Osteocyte (in vitro differentiated cells): Measurements from ENCODE around the gene VEZF1. TPM values are rescaled to one million over a fixed set of nuclear protein-coding genes. Genes with fewer than 3 reads are reported as not detected.

ENCODE experiments used
- DNase-seq: peaks from one replicate; pipeline ENCODE4 v3.0.0; 2021; ENCODE audit warnings: mixed read lengths; ENCODE audit not compliant: unreplicated experiment; ENCODE audit errors: extremely low spot score
- H3K27ac Mint-ChIP-seq: one replicate; pipeline ENCODE4 v1.8.0; 2021; ENCODE audit warnings: mild to moderate bottlenecking, mixed read lengths; ENCODE audit not compliant: unreplicated experiment
- H3K27me3 Mint-ChIP-seq: one replicate; pipeline ENCODE4 v1.8.0; 2021; ENCODE audit warnings: mixed read lengths; ENCODE audit not compliant: unreplicated experiment
- H3K36me3 Mint-ChIP-seq: one replicate; pipeline ENCODE4 v1.8.0; 2021; ENCODE audit warnings: mixed read lengths; ENCODE audit not compliant: unreplicated experiment
- H3K4me1 Mint-ChIP-seq: one replicate; pipeline ENCODE4 v1.8.0; 2021; ENCODE audit warnings: mixed read lengths; ENCODE audit not compliant: unreplicated experiment
- H3K4me3 Mint-ChIP-seq: one replicate; pipeline ENCODE4 v1.8.0; 2021; ENCODE audit warnings: mild to moderate bottlenecking, moderate library complexity, mixed read lengths; ENCODE audit not compliant: unreplicated experiment
- H3K9me3 Mint-ChIP-seq: one replicate; pipeline ENCODE4 v1.8.0; 2021; ENCODE audit warnings: mixed read lengths; ENCODE audit not compliant: unreplicated experiment
- CTCF ChIP-seq: fragments of 200-600 bp; sonication (generic); IDR thresholded peaks from 2 replicates; pipeline ENCODE4 v1.5.0; 2021; ENCODE audit warnings: antibody characterized with exemption, mild to moderate bottlenecking, moderate library complexity
- total RNA-seq: library from RNA; stranded (reverse); gene quantifications from 2 replicates; pipeline ENCODE4 v1.2.1, GENCODE V29; 2021

VEZF1 gene
- total RNA-seq, 1 donor from 2014 or later: 50.6 TPM

GRCh38 chr17:57954397-57955182 lies 33.5 kb downstream of the VEZF1 start:
- H3K27ac Mint-ChIP-seq: peak overlapping the region; percentile 77
- H3K36me3 Mint-ChIP-seq: no peaks in the 10 kb centered on the region
- peak overlapping the region; percentile 68 for H3K4me3 Mint-ChIP-seq
- DNase-seq: peak; percentile 93
- H3K9me3 Mint-ChIP-seq: no peaks in the 10 kb centered on the region
- H3K4me1 Mint-ChIP-seq: peaks cover 49% of the 10 kb centered on the region
- no peaks in the 10 kb centered on the region for H3K27me3 Mint-ChIP-seq
- TF ChIP-seq CTCF: no peak

GRCh38 chr17:57953705-57954396 lies 34.2 kb downstream of the VEZF1 start:
- Mint-ChIP-seq H3K4me3 (peak overlapping the region; percentile 68), H3K9me3 (no peaks in the 10 kb centered on the region)

GRCh38 chr17:57953219-57953618 lies 34.8 kb downstream of the VEZF1 start:
- no peak for TF ChIP-seq CTCF
- Mint-ChIP-seq H3K9me3 (no peaks in the 10 kb centered on the region), H3K27me3 (no peaks in the 10 kb centered on the region), H3K36me3 (no peaks in the 10 kb centered on the region), H3K4me3 (peak overlapping the region; percentile 68), H3K27ac (peak overlapping the region; percentile 64), H3K4me1 (peaks cover 62% of the 10 kb centered on the region)
- no peak for DNase-seq

More at GRCh38 chr17:57953705-57954396, 34.2 kb downstream of the VEZF1 start:
- DNase-seq: no peak
- no peaks in the 10 kb centered on the region for H3K36me3 Mint-ChIP-seq
- H3K27ac Mint-ChIP-seq: peak overlapping the region; percentile 77
- no peak for TF ChIP-seq CTCF
- peaks cover 55% of the 10 kb centered on the region for H3K4me1 Mint-ChIP-seq
- H3K27me3 Mint-ChIP-seq: no peaks in the 10 kb centered on the region

- DNase-seq: no peak
- Mint-ChIP-seq H3K36me3 (no peaks in the 10 kb centered on the region), H3K4me3 (peak overlapping the region; percentile 37), H3K9me3 (no peaks in the 10 kb centered on the region), H3K27ac (peak overlapping the region; percentile 89), H3K27me3 (no peaks in the 10 kb centered on the region), H3K4me1 (peaks cover 84% of the 10 kb centered on the region)
- no peak for TF ChIP-seq CTCF
Observed at GRCh38 chr17:57949649-57950048, 38.4 kb downstream of the VEZF1 start.
